ENCODE data around the gene SELENON.

SELENON gene

GRCh38 chr1:25786887-25787759 lies 12.9 kb upstream of the SELENON start:
- DNase-seq (ENCODE audit: low read depth, low spot score), result no peak
- H3K4me3 ChIP-seq (ENCODE audit: low read length), result no peak overlapping the region

GRCh38 chr1:25787760-25788166 lies 12.2 kb upstream of the SELENON start:
- no peak for DNase-seq (ENCODE audit: low read depth, low spot score)
- H3K4me3 ChIP-seq (ENCODE audit: low read length), result no peak overlapping the region

GRCh38 chr1:25790472-25790871 lies 9.5 kb upstream of the SELENON start:
- DNase-seq (ENCODE audit: low read depth, low spot score), result no peak
- H3K4me3 ChIP-seq (ENCODE audit: low read length), result no peak overlapping the region

GRCh38 chr1:25792115-25792514 lies 7.9 kb upstream of the SELENON start:
- H3K4me3 ChIP-seq (ENCODE audit: low read length), result no peak overlapping the region
- DNase-seq (ENCODE audit: low read depth, low spot score), result no peak

GRCh38 chr1:25793585-25794170 lies 6.3 kb upstream of the SELENON start:
- no peak overlapping the region for H3K4me3 ChIP-seq (ENCODE audit: low read length)
- DNase-seq (ENCODE audit: low read depth, low spot score), result no peak

- no peak overlapping the region for H3K4me3 ChIP-seq (ENCODE audit: low read length)
- no peak for DNase-seq (ENCODE audit: low read depth, low spot score)
Measured at GRCh38 chr1:25794325-25794724, 5.7 kb upstream of the SELENON start.

- DNase-seq (ENCODE audit: low read depth, low spot score), result no peak
- H3K4me3 ChIP-seq (ENCODE audit: low read length), result no peak overlapping the region
Measured at GRCh38 chr1:25795211-25795610, 4.8 kb upstream of the SELENON start.

- DNase-seq (ENCODE audit: low read depth, low spot score), result no peak
- H3K4me3 ChIP-seq (ENCODE audit: low read length), result no peak overlapping the region
Measured at GRCh38 chr1:25795946-25796810, 3.8 kb upstream of the SELENON start.

GRCh38 chr1:25796811-25797458 lies 3.1 kb upstream of the SELENON start:
- H3K4me3 ChIP-seq (ENCODE audit: low read length), result no peak overlapping the region
- peak; percentile 78 for DNase-seq (ENCODE audit: low read depth, low spot score)

GRCh38 chr1:25797939-25798338 lies 2.1 kb upstream of the SELENON start:
- no peak overlapping the region for H3K4me3 ChIP-seq (ENCODE audit: low read length)
- no peak for DNase-seq (ENCODE audit: low read depth, low spot score)

- DNase-seq (ENCODE audit: low read depth, low spot score), result no peak
- H3K4me3 ChIP-seq (ENCODE audit: low read length), result no peak overlapping the region
Measured at GRCh38 chr1:25798666-25799351, 1.2 kb upstream of the SELENON start.

- H3K4me3 ChIP-seq (ENCODE audit: low read length), result peak overlapping the region; percentile 2; the same call in 1 of the 2 replicates
- no peak for DNase-seq (ENCODE audit: low read depth, low spot score)
Measured at GRCh38 chr1:25799352-25799934, 550 bp upstream of the SELENON start.

- no peak for DNase-seq (ENCODE audit: low read depth, low spot score)
- peak overlapping the region; percentile 46 for H3K4me3 ChIP-seq (ENCODE audit: low read length)
Measured at GRCh38 chr1:25800703-25801377, 847 bp downstream of the SELENON start.

GRCh38 chr1:25802915-25803314 lies 2.9 kb downstream of the SELENON start:
- H3K4me3 ChIP-seq (ENCODE audit: low read length), result no peak overlapping the region
- no peak for DNase-seq (ENCODE audit: low read depth, low spot score)

- no peak overlapping the region for H3K4me3 ChIP-seq (ENCODE audit: low read length)
- DNase-seq (ENCODE audit: low read depth, low spot score), result no peak
Measured at GRCh38 chr1:25803368-25803767, 3.4 kb downstream of the SELENON start.

- no peak overlapping the region for H3K4me3 ChIP-seq (ENCODE audit: low read length)
- no peak for DNase-seq (ENCODE audit: low read depth, low spot score)
Measured at GRCh38 chr1:25804244-25804963, 4.4 kb downstream of the SELENON start.
